Skin of body (tissue), 2 donors: ENCODE results near the gene ASB10. TPM values are rescaled to one million over a fixed set of nuclear protein-coding genes. Genes with fewer than 3 reads are reported as not detected.

Experiments
- DNase-seq: peaks from one replicate; lab custom pipeline; 2025; lab: John Stamatoyannopoulos, UW
- total RNA-seq: library from RNA; depleted of rRNA; stranded (reverse); fragments of >200 nt; gene quantifications from one replicate; pipeline ENCODE4 v1.2.3, GENCODE V29; 2014

ASB10 gene
- total RNA-seq, 1 donor from 2014 or later: 0.69 TPM

- no peak for DNase-seq
Measured at GRCh38 chr7:151135866-151136843, 50.9 kb downstream of the ASB10 start.

DNA sequence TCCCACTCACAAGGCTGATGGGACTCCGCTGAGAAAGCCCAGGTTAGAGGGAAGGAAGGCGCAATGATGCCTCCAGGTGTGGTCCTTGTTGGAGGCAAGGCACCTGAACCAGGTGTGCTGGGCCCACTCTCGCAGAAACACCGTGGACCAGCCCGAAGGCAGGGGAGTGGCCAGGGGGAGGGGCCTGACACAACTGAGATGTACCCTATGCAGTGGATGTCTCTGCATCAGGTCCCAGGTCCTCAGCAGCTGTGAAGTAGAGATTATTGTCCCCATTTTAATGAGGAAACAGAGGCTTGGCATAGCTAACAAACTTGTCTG, 51.6 kb downstream of the ASB10 start:
- no peak for DNase-seq

DNA sequence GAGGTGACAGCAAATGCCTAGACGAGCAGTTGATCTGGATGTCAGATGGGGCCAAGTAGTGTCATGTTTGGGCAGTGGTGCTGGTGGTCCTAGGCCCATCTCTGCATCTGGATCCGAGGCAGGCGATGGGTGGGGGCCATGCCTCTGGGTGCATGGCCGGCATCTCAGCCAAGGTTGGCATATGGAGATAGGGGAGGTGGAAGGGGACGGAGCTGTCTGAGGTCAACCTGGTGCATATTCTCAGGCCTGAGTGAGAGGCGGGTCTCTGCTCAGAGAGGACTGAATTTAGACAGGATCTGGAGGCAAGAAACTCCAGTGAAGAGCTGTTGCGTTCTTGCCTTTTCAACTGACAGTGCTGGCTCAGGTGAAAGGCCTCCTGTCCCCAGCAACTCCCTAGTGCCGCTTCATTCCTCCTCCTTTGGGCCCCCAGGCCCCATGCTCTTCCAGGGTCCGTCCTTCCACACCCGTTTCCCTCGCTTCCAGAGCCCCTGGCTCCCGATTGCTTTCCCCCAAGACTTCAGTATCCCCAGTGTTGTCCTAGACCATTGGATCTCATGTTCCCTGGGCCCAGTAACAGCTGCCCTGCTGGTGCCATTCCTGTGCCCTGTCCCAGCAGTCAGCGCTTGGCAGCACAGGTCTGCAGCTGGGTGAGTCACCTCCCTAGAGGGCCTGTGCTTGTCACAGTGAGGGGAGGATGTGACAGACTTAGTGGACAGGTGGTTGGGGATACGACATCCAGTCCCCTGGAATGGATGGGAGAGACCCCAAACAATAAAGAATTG, 52.1 kb downstream of the ASB10 start:
- DNase-seq: no peak

- no peak for DNase-seq
Measured at GRCh38 chr7:151133986-151134742, 52.9 kb downstream of the ASB10 start.

DNA sequence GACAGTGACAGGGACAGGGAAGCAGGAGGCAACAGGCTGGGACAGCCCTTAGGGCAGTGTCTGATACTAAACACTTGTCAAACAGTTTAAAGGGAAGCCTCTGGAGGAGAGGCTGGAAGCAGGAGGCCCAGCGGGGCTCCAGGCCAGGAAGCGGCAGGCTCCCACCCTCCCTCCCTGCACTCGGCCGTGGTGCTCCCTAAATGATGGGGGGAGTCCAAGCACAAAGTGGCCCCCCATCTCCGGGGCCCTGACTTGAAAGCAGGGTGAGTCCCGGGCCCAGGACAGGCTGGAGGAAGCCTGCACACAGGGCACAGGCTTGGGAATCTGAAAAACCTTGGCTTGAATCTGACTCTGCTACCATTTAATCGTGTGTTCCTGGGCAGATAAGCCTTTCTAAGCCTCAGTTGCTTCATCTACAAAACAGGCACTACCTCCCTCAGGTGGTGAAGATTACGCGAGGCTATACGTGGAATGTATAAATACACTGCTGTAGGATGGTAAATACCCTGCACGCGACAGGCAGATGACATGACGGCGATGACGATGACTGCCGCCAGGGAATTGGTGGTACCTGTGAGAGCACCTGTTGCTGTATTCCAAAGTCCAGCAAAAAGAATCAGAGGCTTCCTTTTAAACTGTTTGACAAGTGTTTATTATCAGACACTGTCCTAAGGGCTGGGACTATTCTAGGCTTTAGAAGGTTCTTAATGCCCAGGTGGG, 53.6 kb downstream of the ASB10 start:
- DNase-seq: no peak

GRCh38 chr7:151132461-151133205, 54.4 kb downstream of the ASB10 start:
- no peak for DNase-seq

GRCh38 chr7:151131592-151132293, 55.3 kb downstream of the ASB10 start:
- DNase-seq: peak; percentile 18

DNA sequence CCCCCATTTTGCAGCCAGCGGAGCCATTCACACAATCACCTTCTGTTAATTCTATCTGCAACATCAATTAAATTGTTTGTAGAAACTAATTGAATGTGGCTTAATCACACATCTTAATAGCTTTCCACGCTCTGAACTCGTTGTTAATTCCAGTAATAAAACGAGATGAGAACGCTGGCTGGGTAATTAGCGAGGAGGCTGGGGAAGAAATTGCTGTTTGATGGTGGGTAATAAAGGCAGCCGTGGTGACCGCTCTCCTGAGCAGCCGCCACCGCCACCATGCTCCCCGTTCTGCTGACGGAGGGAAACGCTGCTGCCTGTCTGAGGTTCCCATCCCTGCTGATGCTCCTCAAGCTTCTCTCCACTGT, 55.8 kb downstream of the ASB10 start:
- DNase-seq: no peak

GRCh38 chr7:151130741-151131157, 56.3 kb downstream of the ASB10 start:
- DNase-seq: no peak

- no peak for DNase-seq
Measured at GRCh38 chr7:151129960-151130591, 57.0 kb downstream of the ASB10 start.

- DNase-seq: no peak
Measured at GRCh38 chr7:151129117-151129959, 57.7 kb downstream of the ASB10 start.

DNA sequence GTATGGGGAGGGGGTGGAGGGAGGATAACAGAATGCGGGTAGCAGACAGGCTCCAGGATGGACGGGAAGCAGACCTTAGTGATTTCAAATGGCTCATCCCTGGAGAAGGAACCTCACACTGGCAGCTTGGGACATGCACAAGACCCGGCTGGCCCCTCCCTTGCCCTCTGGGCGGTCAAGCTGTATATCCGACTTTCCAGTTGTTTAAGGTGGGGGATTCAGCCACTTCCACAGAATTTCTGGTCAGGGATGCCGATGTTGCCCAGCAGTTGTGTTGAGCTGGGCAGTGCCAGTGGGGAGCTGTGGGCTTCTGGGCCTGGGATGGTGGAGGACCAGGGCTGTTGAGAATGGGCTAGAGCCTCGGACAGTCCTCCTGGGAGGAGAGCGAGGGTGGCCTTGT, 58.3 kb downstream of the ASB10 start:
- DNase-seq: no peak

GRCh38 chr7:151128144-151128543, 58.9 kb downstream of the ASB10 start:
- no peak for DNase-seq

DNA sequence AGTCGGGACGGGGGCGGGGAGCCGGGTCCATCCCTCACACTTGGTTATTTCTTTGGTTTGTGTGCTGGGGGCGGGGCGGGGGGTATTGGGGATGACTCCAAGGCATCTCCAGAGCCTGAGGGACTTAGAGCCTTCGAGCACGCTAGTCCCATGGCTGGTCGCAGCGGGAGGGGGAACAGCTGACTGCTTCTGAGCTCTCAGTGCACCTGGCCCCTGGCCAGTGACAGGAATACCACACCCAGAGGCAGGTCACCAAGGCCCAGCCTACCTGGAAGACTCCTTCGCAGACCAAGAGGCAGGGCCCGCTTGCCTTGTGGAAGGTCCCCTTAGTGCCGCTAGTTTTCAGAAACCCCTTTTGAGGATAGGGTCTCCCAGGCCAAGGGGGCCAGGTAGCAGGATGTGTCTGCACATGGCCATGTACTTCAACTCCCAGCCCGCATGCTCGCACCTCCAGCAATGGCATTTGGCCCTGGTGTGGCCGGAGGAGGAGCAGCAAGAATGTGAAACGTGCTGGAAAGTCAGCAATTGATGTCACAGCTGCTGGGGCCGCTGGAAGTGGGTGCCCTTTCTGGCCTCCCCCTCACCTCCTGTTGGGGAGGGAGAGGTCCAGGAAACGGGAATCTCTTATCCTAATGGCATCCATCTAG, 60.4 kb downstream of the ASB10 start:
- no peak for DNase-seq

GRCh38 chr7:151125846-151126481, 61.1 kb downstream of the ASB10 start:
- DNase-seq: no peak
